HepG2 (cell line): ENCODE data around the gene ST3GAL4. TPM values are rescaled to one million over a fixed set of nuclear protein-coding genes. Genes with fewer than 3 reads are reported as not detected.

ENCODE experiments used
- ATAC-seq: fragments of 200-7000 bp; cut with Tn5 transposase; 3 replicates; pipeline ENCODE4 v1.9.1; 2020; ENCODE audit warnings: mild to moderate bottlenecking, moderate library complexity
- BruUV-seq: library from RNA; stranded (reverse); fragments of 400-500 nt; replicated peaks from 2 replicates; lab custom pipeline; 2021; lab: Mats Ljungman, UMichigan
- CTCF ChIA-PET: fragments of 300-600 bp; formaldehyde crosslinking; extraction: SDS; loops from one replicate; lab custom pipeline; 2021; ENCODE audit warnings: low total read pairs, inconsistent platforms, low intra/inter-chr PET ratio; lab: Yijun Ruan, JAX
- POLR2A ChIA-PET: fragments of 350-600 bp; sonication (Branson Sonifier 250); formaldehyde crosslinking; loops from one replicate; lab custom pipeline; 2020; ENCODE audit warnings: antibody characterized with exemption, inconsistent platforms; lab: Yijun Ruan, JAX
- DNase-seq: peaks from one replicate; pipeline ENCODE4 v3.0.0-alpha.2; 2015; ENCODE audit warnings: low spot score
- FAIRE-seq: peaks from 3 replicates; lab custom pipeline; 2011; peaks lifted over from hg19 to GRCh38; lab: Jason Lieb, UNC
- H2AFZ ChIP-seq: one replicate; pipeline ENCODE4 v1.6.1; 2011; ENCODE audit warnings: low read length, inconsistent platforms
- H3K27ac ChIP-seq: fragments of 300-600 bp; 3 replicates; pipeline ENCODE4 v1.8.0; 2011; ENCODE audit warnings: mixed run types, mild to moderate bottlenecking, mixed read lengths, low read length, inconsistent platforms; ENCODE audit not compliant: insufficient read depth; ENCODE audit errors: extremely low read length
- H3K27me3 ChIP-seq, 2 experiments: fragments of 200-600 bp in 1 of 2; 2 replicates in 1 of 2; 3 replicates in 1 of 2; pipeline versions ENCODE4 v1.6.0 to v1.8.0; 2011; ENCODE audit warnings: low read length in 2 of 2, mild to moderate bottlenecking in 2 of 2, moderate library complexity in 2 of 2, inconsistent platforms in 1 of 2; ENCODE audit not compliant: insufficient read depth in 2 of 2, control insufficient read depth in 1 of 2
- H3K36me3 ChIP-seq, 2 experiments: fragments of 200-600 bp in 1 of 2; replicated peaks in 1 of 2; 2 replicates in 1 of 2; 3 replicates in 1 of 2; pipeline versions ENCODE4 v1.5.1 to v1.8.0; 2011; ENCODE audit warnings: low read length in 2 of 2, inconsistent platforms in 1 of 2; ENCODE audit not compliant: insufficient read depth in 2 of 2, control insufficient read depth in 1 of 2
- H3K4me1 ChIP-seq: 2 replicates; pipeline ENCODE4 v1.5.1; 2012; ENCODE audit warnings: low read length, inconsistent platforms; ENCODE audit not compliant: insufficient read depth
- H3K4me2 ChIP-seq: 2 replicates; pipeline ENCODE4 v1.6.0; 2011; ENCODE audit warnings: low read depth, low read length, inconsistent platforms
- H3K4me3 ChIP-seq, 3 experiments: fragments of 200-600 bp in 1 of 3; sonication (generic), shearing (Covaris generic) in 1 of 3; replicated peaks in 1 of 3; 2 replicates each; pipeline ENCODE4 v1.5.1; 2011 to 2016; ENCODE audit warnings: low read length in 3 of 3, inconsistent platforms in 2 of 3, low read depth in 2 of 3, mild to moderate bottlenecking in 2 of 3, control low read depth in 1 of 3, mixed read lengths in 1 of 3; ENCODE audit not compliant: insufficient read depth in 1 of 3
- H3K79me2 ChIP-seq: one replicate; pipeline ENCODE4 v1.6.1; 2011; ENCODE audit warnings: low read length, inconsistent platforms; ENCODE audit not compliant: insufficient read depth
- H3K9ac ChIP-seq: 2 replicates; pipeline ENCODE4 v1.6.0; 2011; ENCODE audit warnings: mild to moderate bottlenecking, low read depth, low read length, inconsistent platforms; ENCODE audit not compliant: insufficient read depth
- H3K9me3 ChIP-seq: 2 replicates; pipeline ENCODE4 v1.5.1; 2012; ENCODE audit warnings: mild to moderate bottlenecking, low read length
- H4K20me1 ChIP-seq: 2 replicates; pipeline ENCODE4 v1.6.0; 2011; ENCODE audit warnings: inconsistent platforms, mild to moderate bottlenecking, low read length, moderate library complexity; ENCODE audit not compliant: insufficient read depth
- GATAD2A ChIP-seq: IDR thresholded peaks from 2 replicates; pipeline ENCODE4 v1.6.1; 2016
- IKZF1 ChIP-seq: fragments of 450-650 bp; IDR thresholded peaks from 2 replicates; pipeline ENCODE4 v1.7.1; 2016
- KLF11 ChIP-seq: IDR thresholded peaks from 2 replicates; pipeline ENCODE4 v1.6.1; 2016; ENCODE audit warnings: missing compliant biosample characterization
- SIN3B ChIP-seq: fragments of 150-350 bp; IDR thresholded peaks from 2 replicates; pipeline ENCODE4 v1.6.1; 2014; ENCODE audit warnings: low read length
- SRY ChIP-seq: sonication (generic); formaldehyde crosslinking; IDR thresholded peaks from 2 replicates; pipeline ENCODE4 v1.8.0; 2022; ENCODE audit warnings: mild to moderate bottlenecking, missing genetic modification reagents
- U2AF1 ChIP-seq: fragments of 200-400 bp; formaldehyde crosslinking; optimal IDR thresholded peaks from 2 replicates; pipeline ENCODE3; 2017; ENCODE audit warnings: mild to moderate bottlenecking, low read depth, low read length
- ZNF672 ChIP-seq: sonication (generic); formaldehyde crosslinking; IDR thresholded peaks from 2 replicates; pipeline ENCODE4 v1.8.1; 2022; ENCODE audit warnings: missing genetic modification reagents
- ZNF749 ChIP-seq: sonication (generic); formaldehyde crosslinking; IDR thresholded peaks from 2 replicates; pipeline ENCODE4 v1.8.0; 2022; ENCODE audit warnings: mild to moderate bottlenecking, missing genetic modification reagents, moderate library complexity, borderline replicate concordance
- WGBS: methylation state at CpG from one replicate; pipeline ENCODE4 v1.1.6; 2017; ENCODE audit warnings: low lambda C conversion rate; 5-methylcytosine and 5-hydroxymethylcytosine counted together
- in situ Hi-C: cut with HindIII; loops from 2 replicates; pipeline ENCODE4 v1.10.0; 2017; ENCODE audit warnings: low pct_unique_long_range_greater_than_20kb; ENCODE audit not compliant: extremely low pct_ligation_motif_present
- intact Hi-C: fragments of 100-400 bp; cut with micrococcal nuclease; formaldehyde crosslinking; loops from one replicate; pipeline ENCODE4 v1.10.0; 2022; ENCODE audit not compliant: unreplicated experiment
- polyA plus RNA-seq, 8 experiments: library from polyadenylated mRNA; depleted of rRNA in 3 of 8; stranded (reverse) in 7 of 8; unstranded in 1 of 8; fragments of >200 nt; fragmentation: Illumina TruSeq in 4 of 8; extraction: Trizol in 4 of 8; gene quantifications; 2 replicates each; pipeline versions ENCODE4 v1.2.1 to v1.2.3, GENCODE V29; 2011 to 2016; ENCODE audit warnings: low read depth in 4 of 8, missing spikeins in 1 of 8, mixed read lengths in 1 of 8; ENCODE audit not compliant: insufficient read depth in 1 of 8
- total RNA-seq, 5 experiments: library from RNA; depleted of rRNA; stranded (reverse); fragments of >200 nt; fragmentation: Illumina TruSeq; extraction: Trizol; gene quantifications; 2 replicates each; pipeline ENCODE4 v1.2.3, GENCODE V29; 2016; ENCODE audit warnings: low read depth in 1 of 5
- TF ChIP-seq, protein P1 (sequence below): IDR thresholded peaks from 2 replicates; pipeline ENCODE4 v1.6.1; 2016
- TF ChIP-seq, protein P2 (sequence below): sonication (generic); formaldehyde crosslinking; IDR thresholded peaks from 2 replicates; pipeline ENCODE4 v1.8.1; 2023; ENCODE audit warnings: mild to moderate bottlenecking, moderate library complexity, missing genetic modification reagents
- TF ChIP-seq, protein P3 (sequence below): sonication (generic); formaldehyde crosslinking; IDR thresholded peaks from 2 replicates; pipeline ENCODE4 v1.8.1; 2022; ENCODE audit warnings: mild to moderate bottlenecking, missing genetic modification reagents
- TF ChIP-seq, protein P4 (sequence below): sonication (generic); formaldehyde crosslinking; IDR thresholded peaks from 2 replicates; pipeline ENCODE4 v1.5.0; 2020; ENCODE audit warnings: mild to moderate bottlenecking, missing genetic modification reagents
- TF ChIP-seq, protein P5 (sequence below): sonication (generic); formaldehyde crosslinking; IDR thresholded peaks from 2 replicates; pipeline ENCODE4 v1.4.0; 2020; ENCODE audit warnings: low read depth, mild to moderate bottlenecking, missing genetic modification reagents

Gene ST3GAL4
- total and polyA plus RNA-seq, 2 of the 13 experiments (the other 11 are each of a cell fraction or from before 2014, with no cell fraction given): 9.1 to 13.3 TPM

DNA sequence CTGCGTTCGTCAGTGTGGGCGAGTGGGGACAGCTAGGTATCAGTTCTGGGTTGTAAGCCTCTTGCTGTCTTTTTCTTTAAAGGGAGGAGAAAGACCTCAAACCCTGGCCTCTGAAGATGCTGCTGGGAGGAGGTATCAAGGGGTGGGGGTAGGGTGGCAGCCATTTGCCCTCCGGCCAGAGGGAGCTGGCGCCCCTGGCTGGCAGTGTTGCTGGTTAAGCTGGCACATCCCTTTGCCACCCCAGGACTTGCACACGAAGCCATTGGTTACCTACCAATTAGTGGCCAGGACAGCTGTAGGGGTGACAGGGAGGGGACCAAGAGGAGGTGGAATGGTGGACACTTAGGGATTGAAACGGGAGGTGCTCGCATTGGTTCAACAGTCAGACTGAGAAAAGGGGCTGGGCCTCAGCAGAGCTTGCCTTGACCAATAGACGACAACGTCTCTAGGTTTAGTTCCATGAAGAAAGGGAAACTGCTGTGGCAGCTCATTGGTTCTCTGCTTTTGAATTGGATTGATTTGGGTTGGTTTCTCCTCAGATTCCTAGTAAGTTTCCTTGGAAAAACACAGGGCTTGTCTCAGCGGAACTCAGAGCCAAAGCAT, 77.9 kb downstream of the ST3GAL4 start:
- Histone ChIP-seq H3K4me2 (no peak overlapping the region), H3K4me1 (no peaks in the 10 kb centered on the region), H4K20me1 (no peaks in the 10 kb centered on the region), H3K27ac (no peak overlapping the region), H3K4me3 (no peak overlapping the region), H3K9me3 (no peaks in the 10 kb centered on the region), H2AFZ (no peak overlapping the region), H3K36me3 (no peaks in the 10 kb centered on the region), H3K79me2 (no peaks in the 10 kb centered on the region), H3K9ac (no peak overlapping the region), H3K27me3 (peaks cover 0 to 7% of the 10 kb centered on the region in 2 experiments; a peak in 2 of 5 replicates)
- in situ Hi-C loops: loop anchor here (10.0 to 25.0 kb wide), 2 partner anchors 911 to 1729 kb away; no protein-coding TSS in a partner anchor
- TF ChIP-seq, protein P1, sequence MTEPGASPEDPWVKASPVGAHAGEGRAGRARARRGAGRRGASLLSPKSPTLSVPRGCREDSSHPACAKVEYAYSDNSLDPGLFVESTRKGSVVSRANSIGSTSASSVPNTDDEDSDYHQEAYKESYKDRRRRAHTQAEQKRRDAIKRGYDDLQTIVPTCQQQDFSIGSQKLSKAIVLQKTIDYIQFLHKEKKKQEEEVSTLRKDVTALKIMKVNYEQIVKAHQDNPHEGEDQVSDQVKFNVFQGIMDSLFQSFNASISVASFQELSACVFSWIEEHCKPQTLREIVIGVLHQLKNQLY (CRISPR knock-in tag): no peak
- TF ChIP-seq U2AF1: no peak
- TF ChIP-seq, protein P2, sequence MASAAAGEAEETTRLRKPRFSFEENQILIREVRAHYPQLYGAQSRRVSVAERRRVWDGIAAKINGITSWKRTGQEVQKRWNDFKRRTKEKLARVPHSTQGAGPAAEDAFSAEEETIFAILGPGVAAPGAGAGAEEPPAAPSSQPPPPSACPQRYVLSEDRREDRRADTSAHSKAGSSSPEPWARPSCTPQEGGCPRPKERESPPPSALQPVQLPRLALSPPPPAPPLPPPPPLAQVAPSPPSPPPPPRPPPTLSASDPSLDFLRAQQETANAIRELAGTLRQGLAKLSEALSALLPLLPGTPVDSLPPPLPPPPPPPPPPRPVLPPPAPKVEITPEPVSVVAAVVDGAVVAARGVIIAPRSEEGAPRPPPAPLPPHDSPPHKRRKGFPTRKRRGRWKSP (CRISPR knock-in tag): no peak
- no peak for TF ChIP-seq IKZF1
- TF ChIP-seq KLF11: no peak
- TF ChIP-seq SRY (CRISPR knock-in tag): no peak
- no peak for TF ChIP-seq ZNF749 (CRISPR knock-in tag)
- TF ChIP-seq, protein P3, sequence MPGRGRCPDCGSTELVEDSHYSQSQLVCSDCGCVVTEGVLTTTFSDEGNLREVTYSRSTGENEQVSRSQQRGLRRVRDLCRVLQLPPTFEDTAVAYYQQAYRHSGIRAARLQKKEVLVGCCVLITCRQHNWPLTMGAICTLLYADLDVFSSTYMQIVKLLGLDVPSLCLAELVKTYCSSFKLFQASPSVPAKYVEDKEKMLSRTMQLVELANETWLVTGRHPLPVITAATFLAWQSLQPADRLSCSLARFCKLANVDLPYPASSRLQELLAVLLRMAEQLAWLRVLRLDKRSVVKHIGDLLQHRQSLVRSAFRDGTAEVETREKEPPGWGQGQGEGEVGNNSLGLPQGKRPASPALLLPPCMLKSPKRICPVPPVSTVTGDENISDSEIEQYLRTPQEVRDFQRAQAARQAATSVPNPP (CRISPR knock-in tag): no peak
- TF ChIP-seq ZNF672: no peak
- no peak for TF ChIP-seq GATAD2A (CRISPR knock-in tag)
- TF ChIP-seq, protein P4, sequence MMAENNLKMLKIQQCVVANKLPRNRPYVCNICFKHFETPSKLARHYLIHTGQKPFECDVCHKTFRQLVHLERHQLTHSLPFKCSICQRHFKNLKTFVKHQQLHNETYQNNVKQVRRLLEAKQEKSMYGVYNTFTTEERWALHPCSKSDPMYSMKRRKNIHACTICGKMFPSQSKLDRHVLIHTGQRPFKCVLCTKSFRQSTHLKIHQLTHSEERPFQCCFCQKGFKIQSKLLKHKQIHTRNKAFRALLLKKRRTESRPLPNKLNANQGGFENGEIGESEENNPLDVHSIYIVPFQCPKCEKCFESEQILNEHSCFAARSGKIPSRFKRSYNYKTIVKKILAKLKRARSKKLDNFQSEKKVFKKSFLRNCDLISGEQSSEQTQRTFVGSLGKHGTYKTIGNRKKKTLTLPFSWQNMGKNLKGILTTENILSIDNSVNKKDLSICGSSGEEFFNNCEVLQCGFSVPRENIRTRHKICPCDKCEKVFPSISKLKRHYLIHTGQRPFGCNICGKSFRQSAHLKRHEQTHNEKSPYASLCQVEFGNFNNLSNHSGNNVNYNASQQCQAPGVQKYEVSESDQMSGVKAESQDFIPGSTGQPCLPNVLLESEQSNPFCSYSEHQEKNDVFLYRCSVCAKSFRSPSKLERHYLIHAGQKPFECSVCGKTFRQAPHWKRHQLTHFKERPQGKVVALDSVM (CRISPR knock-in tag): no peak
- TF ChIP-seq SIN3B: no peak
- TF ChIP-seq, protein P5, sequence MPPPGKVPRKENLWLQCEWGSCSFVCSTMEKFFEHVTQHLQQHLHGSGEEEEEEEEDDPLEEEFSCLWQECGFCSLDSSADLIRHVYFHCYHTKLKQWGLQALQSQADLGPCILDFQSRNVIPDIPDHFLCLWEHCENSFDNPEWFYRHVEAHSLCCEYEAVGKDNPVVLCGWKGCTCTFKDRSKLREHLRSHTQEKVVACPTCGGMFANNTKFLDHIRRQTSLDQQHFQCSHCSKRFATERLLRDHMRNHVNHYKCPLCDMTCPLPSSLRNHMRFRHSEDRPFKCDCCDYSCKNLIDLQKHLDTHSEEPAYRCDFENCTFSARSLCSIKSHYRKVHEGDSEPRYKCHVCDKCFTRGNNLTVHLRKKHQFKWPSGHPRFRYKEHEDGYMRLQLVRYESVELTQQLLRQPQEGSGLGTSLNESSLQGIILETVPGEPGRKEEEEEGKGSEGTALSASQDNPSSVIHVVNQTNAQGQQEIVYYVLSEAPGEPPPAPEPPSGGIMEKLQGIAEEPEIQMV (CRISPR knock-in tag): no peak
- DNase-seq (no peak), ATAC-seq (no peak), FAIRE-seq (no peak)
- POLR2A ChIA-PET: no interaction called here
- intact Hi-C loops: no loop called here
- WGBS: 51% methylated on average over 10 of the region's 11 CpGs
- CTCF ChIA-PET: interaction anchor here (0.6 kb wide), 1 partner anchor 1087 kb away, joined by 3 read pairs; no protein-coding TSS in a partner anchor
- BruUV-seq: no TSS peak
